ENCODE data around the gene GAA. TPM values are rescaled to one million over a fixed set of nuclear protein-coding genes. Genes with fewer than 3 reads are reported as not detected.

The GAA gene
- total RNA-seq, 2 experiments from 2014 or later = 16.0 to 18.7 TPM

DNA sequence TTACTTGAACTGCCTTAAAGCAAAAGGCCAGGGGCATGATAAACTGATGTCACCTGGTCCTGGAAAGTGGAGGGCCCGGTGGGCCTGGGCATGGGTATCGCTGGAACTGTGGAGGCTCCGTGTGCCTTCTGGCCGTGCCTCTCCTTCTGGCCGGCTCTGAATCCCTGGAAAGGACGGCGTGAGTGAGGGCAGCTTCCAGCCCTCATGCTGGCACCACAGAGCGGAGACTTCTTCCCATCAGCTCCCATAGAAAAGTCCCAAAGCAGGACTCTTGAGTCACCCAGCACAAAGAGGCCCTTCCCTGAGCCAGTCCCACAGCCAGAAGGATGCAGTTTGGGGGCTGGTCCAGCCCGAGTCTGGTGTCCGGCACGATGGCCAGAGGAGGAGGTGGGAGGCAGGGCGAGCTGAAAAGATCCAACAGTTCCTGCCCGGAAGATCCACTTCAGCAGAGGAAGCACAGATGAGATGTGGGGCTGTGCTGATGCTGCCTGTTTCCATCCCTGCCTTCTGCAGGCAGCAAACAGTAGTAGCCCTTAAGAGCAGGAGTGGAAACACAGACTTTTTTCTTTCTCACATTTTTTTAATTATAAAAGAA is 7.8 kb downstream of the GAA start:
- no peak overlapping the region for H3K27ac Mint-ChIP-seq
- DNase-seq = no peak
- H3K27me3 Mint-ChIP-seq = no peaks in the 10 kb centered on the region
- no peaks in the 10 kb centered on the region for H3K9me3 Mint-ChIP-seq
- ChIA-PET POLR2A (interaction anchor here (1.2 kb wide), 1 partner anchor 8 kb away, joined by 4 read pairs; the partner anchor contains the start of gene GAA), CTCF (interaction anchor here (1.9 kb wide), 1 partner anchor 8 kb away, joined by 7 read pairs; the partner anchor contains the start of gene GAA)
- H3K36me3 Mint-ChIP-seq (ENCODE audit: low read depth) = no peaks in the 10 kb centered on the region
- H3K4me1 Mint-ChIP-seq = no peaks in the 10 kb centered on the region
- H3K4me3 Mint-ChIP-seq = no peak overlapping the region

DNA sequence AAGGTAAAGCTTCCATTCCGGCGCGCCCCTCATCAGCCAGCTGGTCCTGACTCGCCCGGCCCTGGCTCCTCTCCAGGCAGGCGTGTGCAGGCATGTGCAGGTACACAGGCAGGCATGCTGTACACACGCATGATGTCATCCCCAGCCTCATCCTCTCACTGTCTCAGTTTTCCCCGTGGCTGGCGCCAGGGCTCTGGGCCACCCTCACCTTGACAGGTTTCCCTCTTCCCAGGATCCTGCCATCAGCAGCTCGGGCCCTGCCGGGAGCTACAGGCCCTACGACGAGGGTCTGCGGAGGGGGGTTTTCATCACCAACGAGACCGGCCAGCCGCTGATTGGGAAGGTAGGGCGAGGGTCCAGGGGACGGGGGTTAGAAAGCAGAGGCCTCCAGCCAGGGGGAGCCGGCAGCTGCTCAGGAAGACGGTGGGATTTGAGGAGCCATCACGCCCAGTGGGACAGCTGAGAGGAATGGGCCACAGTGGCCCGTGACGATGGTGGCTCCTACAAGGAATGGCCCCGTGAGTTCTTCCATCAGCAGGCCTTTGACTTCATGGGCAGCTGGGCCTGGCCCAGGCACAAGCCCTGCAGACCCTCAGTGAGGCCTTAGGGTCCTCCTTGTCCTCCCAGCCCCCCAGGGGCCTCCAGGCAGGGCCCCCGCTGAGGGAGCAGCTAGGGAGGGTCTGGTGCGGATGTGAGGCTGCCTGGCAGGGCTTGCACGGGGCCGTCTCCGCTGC is 8.5 kb downstream of the GAA start:
- DNase-seq = no peak
- peaks cover 2% of the 10 kb centered on the region for H3K27me3 Mint-ChIP-seq
- no peaks in the 10 kb centered on the region for H3K9me3 Mint-ChIP-seq
- H3K27ac Mint-ChIP-seq = no peak overlapping the region
- no peaks in the 10 kb centered on the region for H3K4me1 Mint-ChIP-seq
- H3K36me3 Mint-ChIP-seq (ENCODE audit: low read depth) = no peaks in the 10 kb centered on the region
- POLR2A ChIA-PET = interaction anchor here (1.2 kb wide), 1 partner anchor 9 kb away, joined by 4 read pairs; the partner anchor contains the start of gene GAA
- no peak overlapping the region for H3K4me3 Mint-ChIP-seq
- CTCF ChIA-PET = interaction anchor here (1.9 kb wide), 1 partner anchor 8 kb away, joined by 7 read pairs; the partner anchor contains the start of gene GAA

DNA sequence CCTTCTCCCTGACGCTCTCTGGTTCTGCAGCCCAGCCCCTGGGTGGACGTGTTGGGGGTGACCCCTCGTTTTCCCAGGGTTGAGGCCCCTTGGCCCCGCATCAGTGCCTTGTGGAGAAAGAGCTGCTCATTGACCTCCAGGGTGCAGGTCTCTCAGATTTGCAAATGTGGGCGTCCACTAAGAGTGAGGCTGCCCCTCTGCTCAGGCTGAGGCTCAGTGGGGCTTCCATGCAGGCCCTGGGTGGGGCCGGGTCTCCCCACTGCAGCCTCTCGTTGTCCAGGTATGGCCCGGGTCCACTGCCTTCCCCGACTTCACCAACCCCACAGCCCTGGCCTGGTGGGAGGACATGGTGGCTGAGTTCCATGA is 9.0 kb downstream of the GAA start:
- Mint-ChIP-seq H3K9me3 (no peaks in the 10 kb centered on the region), H3K27me3 (peaks cover 5% of the 10 kb centered on the region), H3K4me3 (no peak overlapping the region), H3K4me1 (no peaks in the 10 kb centered on the region), H3K36me3 (ENCODE audit: low read depth) (no peaks in the 10 kb centered on the region), H3K27ac (no peak overlapping the region)
- POLR2A ChIA-PET = interaction anchor here (1.2 kb wide), 1 partner anchor 9 kb away, joined by 4 read pairs; the partner anchor contains the start of gene GAA
- DNase-seq = no peak
- CTCF ChIA-PET = interaction anchor here (1.9 kb wide), 1 partner anchor 9 kb away, joined by 7 read pairs; the partner anchor contains the start of gene GAA

DNA sequence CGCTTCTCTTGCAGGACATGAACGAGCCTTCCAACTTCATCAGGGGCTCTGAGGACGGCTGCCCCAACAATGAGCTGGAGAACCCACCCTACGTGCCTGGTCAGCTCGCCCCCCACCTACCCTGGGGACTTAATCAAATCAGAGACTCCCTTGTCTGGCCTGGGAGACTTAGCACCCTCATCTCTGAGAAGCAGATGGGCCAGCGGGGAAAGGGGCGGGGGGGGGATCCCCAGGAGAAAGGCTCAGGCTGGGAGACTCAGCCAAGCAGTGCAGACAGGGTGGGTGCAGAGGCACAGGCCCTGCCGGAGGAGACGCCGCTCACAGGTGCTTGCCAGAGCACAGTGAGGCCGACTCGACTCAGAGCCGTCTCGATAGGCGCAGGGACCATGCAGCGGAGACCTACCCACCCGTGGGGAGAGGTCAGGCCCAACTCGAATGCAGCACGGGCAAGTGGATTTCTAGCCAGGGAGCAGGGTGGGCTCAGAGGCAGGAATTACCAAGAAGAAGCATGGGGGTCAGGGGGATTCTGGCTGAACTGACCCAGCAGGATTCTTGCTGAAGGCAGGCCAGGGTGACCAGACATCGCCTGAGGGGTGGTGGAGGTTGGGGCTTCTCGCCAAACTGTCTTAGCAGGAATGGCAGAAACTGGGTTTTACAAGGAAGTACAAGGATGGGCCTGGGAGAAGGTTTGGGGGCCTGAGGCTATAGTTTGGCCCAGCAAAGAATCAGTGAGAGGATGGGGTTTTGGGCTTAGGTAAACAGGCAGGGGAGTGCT is 9.7 kb downstream of the GAA start:
- ChIA-PET POLR2A (no interaction called here), CTCF (interaction anchor here (1.9 kb wide), 1 partner anchor 10 kb away, joined by 7 read pairs; the partner anchor contains the start of gene GAA)
- H3K9me3 Mint-ChIP-seq = no peaks in the 10 kb centered on the region
- no peaks in the 10 kb centered on the region for H3K36me3 Mint-ChIP-seq (ENCODE audit: low read depth)
- no peaks in the 10 kb centered on the region for H3K4me1 Mint-ChIP-seq
- H3K27ac Mint-ChIP-seq = no peak overlapping the region
- DNase-seq = no peak
- no peak overlapping the region for H3K4me3 Mint-ChIP-seq
- H3K27me3 Mint-ChIP-seq = peaks cover 5% of the 10 kb centered on the region

DNA sequence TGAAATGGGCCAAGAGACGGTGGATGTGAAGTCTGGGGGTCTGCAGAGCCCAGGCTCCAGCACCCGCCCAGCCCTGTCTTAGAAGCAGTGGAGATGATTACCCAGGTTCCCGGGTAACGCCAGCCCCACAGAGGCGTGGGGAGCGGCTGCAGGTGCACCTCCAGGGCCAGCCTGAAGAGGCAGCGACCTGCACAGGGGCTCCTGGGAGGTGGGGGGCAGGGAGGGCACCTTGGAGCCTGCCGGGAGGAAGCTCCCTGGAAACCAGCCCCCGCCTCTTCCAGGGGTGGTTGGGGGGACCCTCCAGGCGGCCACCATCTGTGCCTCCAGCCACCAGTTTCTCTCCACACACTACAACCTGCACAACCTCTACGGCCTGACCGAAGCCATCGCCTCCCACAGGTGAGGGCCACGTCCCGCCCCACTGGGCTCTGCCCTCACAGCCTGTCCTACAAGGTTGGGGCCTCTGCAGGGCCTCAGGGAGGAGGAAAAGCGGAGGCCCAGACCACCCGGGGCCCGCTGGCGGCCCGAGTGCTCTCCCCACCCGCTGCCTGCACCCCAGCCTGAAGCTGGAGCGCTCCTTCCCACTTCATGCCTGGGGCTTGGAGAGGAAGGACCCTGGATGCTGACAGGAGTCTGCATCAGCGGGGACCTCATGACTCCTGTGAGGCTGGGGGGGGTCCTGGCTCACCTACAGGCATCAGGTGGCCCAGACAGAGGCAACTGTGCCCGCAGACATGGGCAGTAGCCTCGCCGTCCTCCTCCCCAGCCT is 10.5 kb downstream of the GAA start:
- no peak for DNase-seq
- Mint-ChIP-seq H3K36me3 (ENCODE audit: low read depth) (no peaks in the 10 kb centered on the region), H3K4me1 (no peaks in the 10 kb centered on the region), H3K27me3 (peaks cover 5% of the 10 kb centered on the region), H3K4me3 (no peak overlapping the region), H3K27ac (no peak overlapping the region), H3K9me3 (no peaks in the 10 kb centered on the region)
- CTCF ChIA-PET = interaction anchor here (1.1 kb wide), 1 partner anchor 11 kb away, joined by 3 read pairs; the partner anchor contains the start of gene GAA
- POLR2A ChIA-PET = interaction anchor here (1.9 kb wide), 1 partner anchor 10 kb away, joined by 7 read pairs; the partner anchor contains the start of gene GAA

DNA sequence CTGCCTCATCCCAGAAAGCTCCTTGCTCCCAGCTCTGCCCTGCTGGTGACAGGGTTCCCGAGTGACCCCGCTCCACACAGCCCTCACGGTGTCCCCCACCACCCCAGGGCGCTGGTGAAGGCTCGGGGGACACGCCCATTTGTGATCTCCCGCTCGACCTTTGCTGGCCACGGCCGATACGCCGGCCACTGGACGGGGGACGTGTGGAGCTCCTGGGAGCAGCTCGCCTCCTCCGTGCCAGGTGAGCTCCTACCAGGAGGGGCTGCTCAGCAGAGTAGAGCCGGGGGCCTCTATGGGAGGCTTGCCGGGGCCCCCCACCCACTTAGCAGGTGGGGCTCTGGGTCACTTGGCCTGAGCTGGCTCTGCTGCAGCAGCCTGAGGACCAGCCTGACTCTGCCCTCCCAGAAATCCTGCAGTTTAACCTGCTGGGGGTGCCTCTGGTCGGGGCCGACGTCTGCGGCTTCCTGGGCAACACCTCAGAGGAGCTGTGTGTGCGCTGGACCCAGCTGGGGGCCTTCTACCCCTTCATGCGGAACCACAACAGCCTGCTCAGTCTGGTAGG is 11.2 kb downstream of the GAA start:
- CTCF ChIA-PET = interaction anchor here (1.1 kb wide), 1 partner anchor 11 kb away, joined by 3 read pairs; the partner anchor contains the start of gene GAA
- no peak overlapping the region for H3K27ac Mint-ChIP-seq
- no peak overlapping the region for H3K4me3 Mint-ChIP-seq
- peaks cover 5% of the 10 kb centered on the region for H3K27me3 Mint-ChIP-seq
- no peaks in the 10 kb centered on the region for H3K4me1 Mint-ChIP-seq
- no peaks in the 10 kb centered on the region for H3K36me3 Mint-ChIP-seq (ENCODE audit: low read depth)
- DNase-seq = no peak
- POLR2A ChIA-PET = interaction anchor here (1.9 kb wide), 1 partner anchor 11 kb away, joined by 7 read pairs; the partner anchor contains the start of gene GAA
- H3K9me3 Mint-ChIP-seq = no peaks in the 10 kb centered on the region

DNA sequence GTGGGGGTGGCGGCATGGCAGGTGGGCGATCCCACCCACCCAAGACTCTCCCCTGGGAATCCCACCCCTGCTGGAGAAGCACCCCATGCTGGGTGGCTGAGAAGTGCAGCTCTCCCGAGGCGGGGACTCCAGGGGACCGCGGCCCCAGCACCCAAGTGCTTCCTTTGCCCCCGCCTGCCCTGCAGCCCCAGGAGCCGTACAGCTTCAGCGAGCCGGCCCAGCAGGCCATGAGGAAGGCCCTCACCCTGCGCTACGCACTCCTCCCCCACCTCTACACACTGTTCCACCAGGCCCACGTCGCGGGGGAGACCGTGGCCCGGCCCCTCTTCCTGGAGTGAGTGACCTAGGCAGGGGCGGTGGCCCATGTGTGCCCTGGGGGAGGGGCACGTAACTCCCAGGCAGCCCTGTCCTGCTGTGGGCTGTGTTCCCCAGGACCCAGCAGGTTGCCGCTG is 11.7 kb downstream of the GAA start:
- CTCF ChIA-PET = interaction anchor here (1.1 kb wide), 1 partner anchor 12 kb away, joined by 3 read pairs; the partner anchor contains the start of gene GAA
- Mint-ChIP-seq H3K4me3 (no peak overlapping the region), H3K4me1 (no peaks in the 10 kb centered on the region), H3K9me3 (no peaks in the 10 kb centered on the region), H3K27me3 (peaks cover 5% of the 10 kb centered on the region), H3K27ac (no peak overlapping the region), H3K36me3 (ENCODE audit: low read depth) (no peaks in the 10 kb centered on the region)
- DNase-seq = no peak
- POLR2A ChIA-PET = interaction anchor here (1.9 kb wide), 1 partner anchor 12 kb away, joined by 7 read pairs; the partner anchor contains the start of gene GAA

DNA sequence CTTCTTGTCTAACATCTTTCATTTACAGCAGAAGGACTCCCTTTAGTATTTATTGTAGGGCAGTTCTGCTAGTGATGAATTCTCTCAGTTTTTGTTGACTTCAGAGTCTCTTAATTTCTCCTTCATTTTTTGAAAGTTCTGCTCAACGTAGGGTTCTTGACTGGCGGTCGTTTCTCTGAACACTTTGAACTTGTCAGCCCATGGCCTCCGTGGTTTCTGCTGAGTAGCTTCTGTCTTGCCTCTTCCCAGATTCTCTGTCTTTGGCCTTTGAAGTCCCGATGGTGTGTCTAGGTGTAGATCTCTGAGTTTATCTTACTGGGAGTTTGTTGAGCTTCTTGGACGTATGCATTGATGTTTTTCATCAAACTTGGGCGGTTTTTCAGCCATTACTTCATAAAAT is 13.4 kb downstream of the GAA start:
- H3K36me3 Mint-ChIP-seq (ENCODE audit: low read depth) = no peaks in the 10 kb centered on the region
- no peak for DNase-seq
- H3K9me3 Mint-ChIP-seq = no peaks in the 10 kb centered on the region
- no peak overlapping the region for H3K27ac Mint-ChIP-seq
- H3K27me3 Mint-ChIP-seq = peaks cover 5% of the 10 kb centered on the region
- POLR2A ChIA-PET = interaction anchor here (1.1 to 2.2 kb wide), 3 partner anchors 13 to 19 kb away, joined by 3 to 7 read pairs (median 4); partner anchors contain the start of gene GAA
- CTCF ChIA-PET = interaction anchor here (2.5 kb wide), 1 partner anchor 14 kb away, joined by 22 read pairs; the partner anchor contains the start of gene GAA
- H3K4me1 Mint-ChIP-seq = no peaks in the 10 kb centered on the region
- no peak overlapping the region for H3K4me3 Mint-ChIP-seq

DNA sequence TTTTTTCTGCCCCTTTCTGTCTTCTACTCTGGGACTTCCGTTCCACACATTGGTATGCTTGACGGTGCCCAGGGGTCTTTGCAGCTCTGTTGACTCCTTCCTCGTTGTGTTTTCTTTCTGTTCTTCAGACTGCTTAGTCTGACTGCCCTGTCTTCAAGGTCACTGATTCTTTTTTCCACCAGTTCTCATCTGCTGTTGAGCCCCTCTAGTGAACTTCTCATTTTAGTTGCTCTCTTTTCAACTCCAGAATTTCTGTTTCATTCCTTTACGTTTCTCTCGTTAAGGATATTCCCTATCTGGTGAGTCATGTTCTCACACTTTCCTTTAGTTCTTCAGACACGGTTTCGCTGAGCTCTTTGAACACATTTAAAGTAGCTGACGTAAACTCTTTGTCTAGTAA is 13.8 kb downstream of the GAA start:
- POLR2A ChIA-PET = interaction anchor here (1.1 to 2.2 kb wide), 3 partner anchors 13 to 19 kb away, joined by 3 to 7 read pairs (median 4); partner anchors contain the start of gene GAA
- CTCF ChIA-PET = interaction anchor here (2.5 kb wide), 1 partner anchor 15 kb away, joined by 22 read pairs; the partner anchor contains the start of gene GAA
- peaks cover 5% of the 10 kb centered on the region for H3K27me3 Mint-ChIP-seq
- DNase-seq = no peak
- no peaks in the 10 kb centered on the region for H3K36me3 Mint-ChIP-seq (ENCODE audit: low read depth)
- H3K4me3 Mint-ChIP-seq = no peak overlapping the region
- no peak overlapping the region for H3K27ac Mint-ChIP-seq
- H3K4me1 Mint-ChIP-seq = no peaks in the 10 kb centered on the region
- no peaks in the 10 kb centered on the region for H3K9me3 Mint-ChIP-seq

DNA sequence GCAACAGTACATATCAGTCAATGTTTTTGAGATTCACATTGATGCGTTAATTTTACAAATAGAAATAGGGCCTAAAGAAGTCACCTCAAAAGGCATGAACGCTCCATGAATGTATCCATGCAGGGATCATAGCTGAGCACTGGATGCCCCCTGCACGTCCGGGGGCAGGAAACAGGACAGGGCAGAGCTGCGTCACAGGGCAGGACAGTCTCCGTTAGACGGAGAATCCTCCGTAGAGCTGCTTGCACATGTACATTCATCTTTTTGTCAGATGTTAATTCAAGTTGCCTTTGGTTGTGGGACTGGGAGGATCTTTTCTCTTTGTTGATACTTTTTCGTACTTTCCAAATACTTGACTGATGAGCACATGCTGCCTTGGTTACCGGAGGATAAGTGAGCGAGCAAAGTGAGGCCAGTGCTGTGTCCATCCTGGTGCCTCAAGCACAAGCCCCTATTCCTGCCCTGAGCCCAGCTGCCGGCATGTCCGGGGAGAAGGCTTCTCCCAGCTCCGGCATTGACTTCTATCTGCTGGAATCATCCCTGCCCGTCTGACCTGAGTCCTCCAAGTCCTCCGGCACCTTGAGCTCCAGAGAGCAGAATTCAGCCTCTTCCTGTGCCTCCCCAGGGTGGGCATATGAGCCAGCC is 15.0 kb downstream of the GAA start:
- Mint-ChIP-seq H3K4me1 (no peaks in the 10 kb centered on the region), H3K27ac (no peak overlapping the region), H3K4me3 (no peak overlapping the region), H3K36me3 (ENCODE audit: low read depth) (no peaks in the 10 kb centered on the region), H3K27me3 (peaks cover 5% of the 10 kb centered on the region), H3K9me3 (no peaks in the 10 kb centered on the region)
- CTCF ChIA-PET = interaction anchor here (2.6 kb wide), 1 partner anchor 15 kb away, joined by 7 read pairs; the partner anchor contains the start of gene GAA
- no peak for DNase-seq
- POLR2A ChIA-PET = interaction anchor here (2.2 kb wide), 1 partner anchor 12 kb away, joined by 7 read pairs; no protein-coding TSS in a partner anchor

DNA sequence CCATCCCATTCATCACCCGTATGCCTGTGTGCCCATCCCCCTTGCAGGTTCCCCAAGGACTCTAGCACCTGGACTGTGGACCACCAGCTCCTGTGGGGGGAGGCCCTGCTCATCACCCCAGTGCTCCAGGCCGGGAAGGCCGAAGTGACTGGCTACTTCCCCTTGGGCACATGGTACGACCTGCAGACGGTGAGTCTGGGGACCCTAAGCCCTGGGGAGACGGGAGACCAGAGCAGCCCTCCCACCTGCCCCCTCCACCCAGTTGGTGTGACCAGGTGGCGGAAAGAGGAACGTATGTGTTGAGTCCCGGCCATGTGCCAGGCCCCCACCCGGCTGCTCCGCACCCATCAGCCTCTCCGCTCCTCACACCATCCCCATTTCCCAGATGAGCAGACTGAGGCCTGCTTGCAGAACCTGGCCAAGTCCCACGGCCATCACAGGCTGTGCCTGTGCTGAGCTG is 15.6 kb downstream of the GAA start:
- H3K9me3 Mint-ChIP-seq = no peaks in the 10 kb centered on the region
- H3K27ac Mint-ChIP-seq = no peak overlapping the region
- H3K36me3 Mint-ChIP-seq (ENCODE audit: low read depth) = no peaks in the 10 kb centered on the region
- DNase-seq = no peak
- POLR2A ChIA-PET = interaction anchor here (2.2 kb wide), 1 partner anchor 12 kb away, joined by 7 read pairs; no protein-coding TSS in a partner anchor
- H3K4me1 Mint-ChIP-seq = no peaks in the 10 kb centered on the region
- CTCF ChIA-PET = interaction anchor here (0.8 to 2.6 kb wide), 2 partner anchors 15 to 34 kb away, joined by 3 to 7 read pairs; partner anchors contain the start of gene GAA
- H3K27me3 Mint-ChIP-seq = peaks cover 5% of the 10 kb centered on the region
- H3K4me3 Mint-ChIP-seq = no peak overlapping the region
